Femur (tissue), 1 donor: ENCODE data around the gene EXOC4.
"Not testable (repeated sequence)": the region's sequence is repeated elsewhere in the genome, so short reads cannot be mapped to it uniquely, and the experiment has no call there.

ENCODE experiments used
- DNase-seq: peaks from one replicate; pipeline ENCODE4 v3.0.0-alpha.2; 2017

EXOC4 gene

DNA sequence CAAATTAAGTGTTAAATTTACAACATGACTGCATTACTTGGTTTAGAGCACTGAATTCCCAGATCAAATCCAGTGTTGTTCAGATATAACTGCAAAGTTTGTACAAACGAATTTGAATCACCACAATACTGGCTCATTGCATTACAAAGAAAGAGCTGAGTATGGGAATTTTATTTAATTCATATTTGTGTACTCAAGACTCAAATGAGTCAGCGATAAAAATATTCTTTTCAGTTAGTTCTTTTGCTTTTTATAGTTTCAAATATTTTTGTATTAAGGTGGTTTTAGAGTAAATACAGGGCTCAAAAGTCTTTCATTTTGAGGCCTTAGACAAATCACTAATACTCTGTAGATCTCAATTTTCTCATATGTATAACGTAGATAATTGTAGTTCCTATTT lies 805.6 kb downstream of the EXOC4 start:
- no peak for DNase-seq

DNA sequence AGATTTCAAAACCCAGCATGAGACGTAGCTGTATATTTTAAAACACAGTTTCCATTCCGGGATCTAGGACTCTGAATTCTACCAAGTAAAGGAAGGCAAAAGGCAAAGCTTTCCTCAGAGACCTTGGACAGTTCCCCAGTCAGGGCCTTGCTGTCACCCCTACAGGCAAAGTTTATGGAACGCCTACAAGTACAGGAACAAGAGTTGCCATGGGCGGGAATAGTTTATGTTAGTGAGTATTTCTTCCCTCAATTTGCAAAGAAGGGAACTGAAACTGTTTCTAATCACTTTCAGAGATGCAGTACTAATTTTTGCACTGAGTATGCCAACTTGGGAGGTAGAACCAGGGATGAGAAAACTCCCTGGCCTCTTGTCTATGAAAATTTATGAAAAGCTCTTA lies 806.1 kb downstream of the EXOC4 start:
- no peak for DNase-seq

DNA sequence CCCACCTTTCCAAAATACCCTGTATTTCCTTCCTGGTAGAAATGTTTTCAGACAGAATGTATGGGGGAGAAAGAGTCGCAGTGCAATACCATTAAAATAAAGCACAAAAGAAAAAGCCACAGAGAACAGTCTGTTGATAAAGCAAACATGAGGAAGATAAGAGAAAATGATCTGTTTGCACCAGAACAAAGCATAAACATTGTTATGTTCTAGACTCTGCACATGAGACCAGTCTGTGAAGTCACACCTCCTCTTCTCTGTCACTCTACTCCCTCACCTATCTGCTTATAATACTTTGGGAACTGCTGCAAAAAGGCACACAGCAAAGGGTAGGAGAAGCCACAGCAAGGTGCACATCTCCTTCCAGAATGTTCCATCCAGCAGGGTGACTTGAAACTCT lies 807.0 kb downstream of the EXOC4 start:
- DNase-seq, result no peak

DNA sequence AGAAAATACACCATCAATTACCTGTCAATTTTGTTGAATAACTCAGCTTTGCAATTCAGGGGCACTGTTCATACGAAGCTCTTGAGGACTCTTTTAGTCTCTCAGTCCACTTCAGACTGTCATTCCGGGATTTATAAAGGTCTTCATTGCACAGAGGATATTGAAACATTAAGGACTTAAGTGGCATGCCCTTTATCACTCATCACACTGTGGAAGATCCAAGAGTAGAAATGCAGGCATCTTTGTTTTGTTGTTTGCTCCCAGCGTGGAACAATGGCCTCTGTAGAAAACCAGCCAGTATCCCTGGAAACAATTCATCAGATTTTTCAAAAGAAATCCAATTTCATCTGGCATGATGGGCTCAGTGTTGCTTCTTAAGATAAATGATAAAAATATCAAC lies 808.0 kb downstream of the EXOC4 start:
- DNase-seq, result no peak

DNA sequence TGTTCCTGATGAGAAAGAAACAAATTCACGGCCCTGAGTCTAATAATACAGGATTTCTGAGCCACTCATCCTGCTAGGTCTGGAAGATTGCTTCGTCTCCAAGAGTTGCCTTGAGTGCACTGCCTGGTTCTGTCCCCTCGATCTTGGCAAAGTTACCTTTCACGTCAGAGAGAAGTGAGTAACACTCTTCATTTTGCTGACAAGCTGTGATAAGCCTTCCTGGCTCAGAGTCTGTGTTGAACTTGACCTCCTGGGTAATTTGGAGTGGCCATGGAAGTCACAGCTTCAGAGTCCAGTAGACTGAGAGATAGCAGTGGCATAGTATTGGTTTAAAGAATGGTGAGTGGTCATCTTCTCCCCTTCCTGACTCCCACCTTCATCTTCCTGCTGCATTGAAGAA lies 809.6 kb downstream of the EXOC4 start:
- DNase-seq, result no peak

DNA sequence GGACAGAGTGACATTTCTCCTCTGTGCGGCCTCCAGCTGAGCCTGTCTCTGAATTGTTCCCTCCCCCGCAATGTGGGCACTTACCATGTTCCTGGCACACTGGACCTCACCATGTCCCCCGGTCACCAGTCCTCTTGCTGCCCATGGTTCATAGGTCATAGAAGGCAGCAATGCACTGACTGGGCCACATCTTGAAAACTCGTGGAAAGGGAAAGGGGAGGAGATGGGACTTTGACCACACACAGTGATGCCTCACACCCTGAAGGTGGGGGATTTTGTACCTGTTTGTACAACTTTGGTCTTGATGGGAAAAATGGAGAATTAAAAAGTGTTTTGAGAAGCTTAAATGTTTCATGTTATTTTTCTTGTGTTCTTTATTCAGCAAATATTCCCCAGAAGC lies 812.5 kb downstream of the EXOC4 start:
- no peak for DNase-seq

DNA sequence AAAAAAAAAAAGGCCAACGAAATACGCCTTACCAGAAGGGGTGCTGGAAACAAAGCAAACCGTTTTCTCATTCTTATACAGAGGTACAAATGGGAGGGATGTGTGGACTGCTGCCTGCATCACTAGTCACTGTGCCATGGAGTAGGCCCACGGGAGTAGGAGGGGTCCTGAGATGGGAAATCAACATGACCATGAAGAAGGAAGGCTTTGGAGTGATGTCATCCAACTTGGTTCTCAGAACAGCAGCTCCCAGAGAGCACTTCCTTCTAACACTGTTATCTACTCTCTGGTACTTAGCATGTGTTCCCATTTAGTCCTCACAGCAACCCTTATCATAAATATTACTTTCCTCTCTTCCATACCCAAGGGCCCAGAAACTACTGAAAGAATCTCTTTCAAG lies 814.3 kb downstream of the EXOC4 start:
- DNase-seq, result no peak

DNA sequence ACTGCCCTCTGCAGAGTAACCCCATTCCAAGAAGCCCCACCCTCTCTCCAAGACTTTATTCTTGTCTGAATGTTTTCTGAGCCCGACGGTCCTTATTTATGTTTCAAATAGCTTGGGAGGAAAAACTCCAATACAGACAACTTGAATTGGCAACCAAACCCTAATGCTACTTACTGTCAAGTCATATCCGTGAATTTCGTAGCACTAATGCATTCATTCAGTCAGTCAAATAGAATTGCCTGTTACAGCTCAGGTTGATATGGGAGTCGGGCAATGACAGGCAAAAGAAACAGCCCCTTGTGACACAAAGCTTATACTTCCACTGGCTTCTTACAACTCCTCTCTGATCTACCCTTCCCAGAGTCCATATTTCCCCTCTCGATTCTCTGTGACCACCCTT lies 815.8 kb downstream of the EXOC4 start:
- DNase-seq, result no peak

DNA sequence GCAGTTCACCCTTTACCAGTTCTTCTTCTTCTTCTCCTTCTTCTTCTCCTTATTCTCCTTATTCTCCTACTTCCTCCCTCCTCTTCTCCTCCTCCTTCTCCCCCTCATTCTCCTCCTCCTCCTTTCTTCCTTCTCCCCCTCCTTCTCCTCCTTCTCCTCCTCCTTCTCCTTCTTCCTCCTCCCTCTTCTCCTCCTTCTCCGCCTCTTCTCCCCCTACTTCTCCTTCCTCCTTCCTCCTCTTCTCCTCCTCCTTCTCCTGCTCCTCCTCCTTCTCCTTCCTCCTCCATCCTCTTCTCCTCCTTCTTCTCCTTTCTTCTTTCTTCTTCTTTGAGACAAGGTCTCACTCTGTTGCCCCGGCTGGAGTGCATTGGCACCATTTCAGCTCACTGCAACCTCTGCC lies 816.3 kb downstream of the EXOC4 start:
- DNase-seq, result no peak

DNA sequence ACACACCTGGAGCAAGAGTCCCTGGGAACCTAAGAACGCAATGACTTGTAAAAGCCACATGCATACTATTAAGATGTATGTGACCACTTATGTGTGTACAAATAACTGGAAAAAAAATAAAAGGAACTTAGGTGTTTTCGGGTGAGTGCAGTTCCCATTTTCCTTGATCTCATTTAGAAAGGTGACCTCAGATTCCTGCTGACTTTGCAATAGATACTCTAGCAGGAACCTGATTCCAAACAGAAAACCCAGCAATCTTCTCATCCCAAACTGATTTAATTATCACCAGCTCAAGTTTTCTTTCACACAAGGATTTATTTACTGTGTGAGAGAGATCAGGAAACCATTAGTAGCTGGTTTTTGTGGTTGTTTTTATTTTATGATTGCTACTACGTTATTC lies 817.8 kb downstream of the EXOC4 start:
- no peak for DNase-seq

DNA sequence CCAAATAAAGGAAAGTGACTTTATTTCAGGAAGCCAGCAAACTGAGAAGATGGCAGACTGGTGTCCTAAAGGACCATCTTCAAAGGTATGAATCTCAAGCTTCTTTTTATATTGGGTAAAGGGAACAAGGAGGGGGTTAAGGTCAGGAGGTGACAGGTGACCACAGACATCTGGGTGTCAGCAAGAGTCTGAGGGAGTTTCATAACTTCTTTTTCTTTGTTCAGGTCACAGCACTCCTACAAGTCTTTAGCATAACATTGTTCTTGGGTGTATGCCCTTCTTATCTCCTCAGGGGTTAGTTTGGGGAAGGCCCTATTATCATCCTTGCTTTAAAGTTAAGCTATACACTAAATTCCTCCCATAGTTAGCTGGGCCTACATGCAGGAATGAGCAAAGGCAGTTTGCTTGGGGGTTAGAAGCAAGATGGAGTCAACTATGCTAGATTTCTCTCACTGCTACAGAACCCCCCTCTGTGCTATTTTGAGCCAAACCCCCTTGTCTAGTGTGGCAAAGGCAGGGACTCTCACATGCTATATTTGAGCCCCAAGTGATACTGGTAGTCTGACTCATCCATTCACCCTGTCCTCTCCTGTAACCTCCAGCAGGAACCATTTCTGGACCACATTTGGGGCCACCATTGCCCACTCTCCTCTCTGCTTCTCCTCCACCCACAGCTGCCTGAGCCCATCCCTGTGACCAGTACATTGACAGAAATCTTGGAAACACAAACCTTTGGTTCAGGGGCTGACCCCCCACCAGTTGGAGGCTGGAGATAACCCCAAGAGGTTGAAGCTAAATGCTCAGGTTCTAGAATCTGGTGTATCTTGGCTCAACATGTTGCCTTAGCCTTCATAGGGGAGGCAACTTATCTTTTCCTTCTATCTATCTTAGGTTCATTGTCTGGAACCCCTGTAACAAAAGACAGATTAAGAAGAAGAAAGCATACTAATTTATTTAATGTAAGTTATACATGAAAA lies 818.8 kb downstream of the EXOC4 start:
- no peak for DNase-seq

DNA sequence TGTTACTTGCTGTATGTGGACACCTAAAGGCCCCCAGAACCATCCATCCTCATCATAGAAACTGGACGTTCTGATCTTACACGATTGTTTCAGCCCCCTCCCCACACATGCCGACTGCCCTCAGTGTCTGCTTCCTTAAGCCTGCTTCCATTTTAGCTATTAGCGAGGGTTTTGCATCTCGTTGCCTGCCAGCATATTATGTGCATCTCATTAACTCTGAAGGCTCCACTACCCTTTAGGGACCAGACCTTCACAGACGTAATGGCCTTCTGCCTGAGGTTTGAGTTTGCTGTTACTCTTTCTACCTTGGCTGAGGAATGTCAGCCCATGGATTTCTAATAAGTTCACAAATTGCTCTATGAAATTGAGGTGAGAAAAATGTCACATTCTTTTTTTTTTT lies 820.4 kb downstream of the EXOC4 start:
- DNase-seq, result no peak

DNA sequence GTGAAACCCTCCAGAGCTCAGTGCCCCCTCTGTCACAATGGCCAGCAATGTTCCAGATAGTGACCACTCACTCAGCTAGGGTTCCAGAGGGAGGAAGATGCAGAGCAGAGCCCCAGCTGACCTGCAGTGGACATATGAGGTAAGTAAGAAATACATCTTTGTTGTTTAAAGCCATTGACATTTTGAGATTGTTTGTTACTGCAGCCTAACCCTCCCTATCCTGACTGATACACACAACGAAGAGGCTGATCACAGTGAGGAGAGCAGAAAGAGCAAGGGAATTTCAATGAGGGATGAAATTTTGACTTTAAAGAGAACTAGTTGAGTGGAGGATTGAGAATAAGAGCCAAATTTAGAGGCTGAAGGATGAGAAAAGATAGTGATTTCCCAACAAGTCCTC lies 822.9 kb downstream of the EXOC4 start:
- DNase-seq, result no peak

DNA sequence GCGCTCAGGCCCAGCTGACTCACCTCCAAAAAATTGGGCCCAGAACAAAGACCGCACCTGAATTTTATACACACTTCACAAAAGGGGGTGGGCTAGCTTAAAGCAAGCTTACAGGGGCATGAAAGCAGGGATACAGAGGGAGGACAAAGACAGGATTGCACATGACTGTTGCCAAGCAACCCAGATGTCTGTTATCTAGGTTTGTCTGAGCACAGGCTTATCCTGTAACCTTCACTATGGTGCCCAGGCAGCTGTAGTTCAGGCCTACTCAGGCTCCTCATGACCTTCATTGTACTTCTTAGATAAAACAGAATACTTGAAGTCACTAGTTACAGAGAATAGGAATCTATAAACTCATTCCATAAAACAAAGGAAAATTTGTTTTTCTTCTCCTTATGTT lies 824.7 kb downstream of the EXOC4 start:
- DNase-seq, result not testable (repeated sequence)

DNA sequence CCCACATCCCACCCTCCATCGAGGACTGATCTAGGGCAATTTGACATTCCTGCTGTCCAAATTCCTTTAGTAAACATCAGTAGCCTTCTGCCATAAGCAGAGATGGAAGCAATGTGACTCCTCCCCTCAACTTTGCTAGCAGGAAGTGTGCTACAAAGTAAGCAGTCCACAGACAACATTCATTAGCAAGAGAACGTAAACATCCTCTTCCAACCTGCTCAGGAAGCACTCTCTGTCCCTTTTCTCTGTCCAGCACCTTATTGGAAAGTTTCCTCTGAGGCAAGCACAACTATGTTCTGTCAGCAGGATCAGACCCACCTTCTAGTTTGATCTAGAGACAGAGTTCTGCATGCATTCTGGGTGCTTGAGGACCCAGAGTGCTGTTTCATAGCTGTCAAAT lies 826.1 kb downstream of the EXOC4 start:
- DNase-seq, result no peak

DNA sequence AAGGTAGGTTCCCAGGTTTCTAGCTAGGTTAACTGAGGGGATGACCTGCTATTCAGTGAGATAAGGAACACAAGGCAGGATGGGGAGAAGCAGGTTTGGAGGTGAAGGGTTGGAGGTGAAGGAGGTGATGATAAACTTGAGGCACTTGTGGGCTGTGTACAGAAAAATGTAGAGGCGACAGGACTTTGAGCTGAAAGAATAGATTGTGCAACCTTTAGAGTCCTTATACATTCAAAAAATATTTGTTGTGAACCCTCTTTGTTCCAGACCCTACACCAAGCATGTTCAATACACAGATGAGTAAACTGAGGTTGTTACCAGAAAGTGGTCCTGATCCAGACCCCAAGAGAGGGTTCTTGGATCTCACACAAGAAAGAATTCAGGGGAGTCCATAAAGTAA lies 828.8 kb downstream of the EXOC4 start:
- no peak for DNase-seq

DNA sequence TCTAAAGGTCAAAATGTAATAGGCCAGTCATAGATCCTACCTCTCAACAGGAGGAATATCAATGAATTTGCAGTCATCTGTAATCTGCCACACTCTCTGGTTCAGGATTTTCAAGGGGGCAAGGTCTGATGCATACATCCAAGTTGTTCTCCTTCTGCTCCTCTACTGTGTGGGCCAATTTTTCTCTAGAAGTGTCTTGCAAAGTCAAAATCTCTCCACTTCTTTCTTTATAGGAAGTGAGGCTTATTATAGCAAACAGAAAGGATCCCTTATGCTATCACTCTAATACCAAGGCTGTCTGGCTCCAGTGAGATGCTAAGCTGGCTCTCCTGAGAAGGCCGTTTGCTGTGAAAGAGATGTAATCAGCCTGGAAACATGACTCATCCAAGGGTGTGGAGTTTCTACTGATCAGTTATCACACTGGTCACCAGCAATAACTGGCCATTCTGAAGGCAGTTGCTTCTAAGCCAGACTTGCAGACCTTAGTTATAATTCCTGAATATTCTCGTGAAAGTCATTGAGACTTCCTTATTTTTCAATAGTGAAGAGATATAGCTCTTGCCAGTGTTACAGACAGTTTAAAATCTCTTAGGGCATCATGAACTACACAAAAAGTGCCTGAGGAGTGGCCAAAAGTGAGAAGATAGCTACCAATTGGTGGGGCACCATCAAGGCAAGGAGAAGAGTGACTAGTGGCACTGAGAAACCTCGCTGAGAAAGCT lies 831.0 kb downstream of the EXOC4 start:
- no peak for DNase-seq

DNA sequence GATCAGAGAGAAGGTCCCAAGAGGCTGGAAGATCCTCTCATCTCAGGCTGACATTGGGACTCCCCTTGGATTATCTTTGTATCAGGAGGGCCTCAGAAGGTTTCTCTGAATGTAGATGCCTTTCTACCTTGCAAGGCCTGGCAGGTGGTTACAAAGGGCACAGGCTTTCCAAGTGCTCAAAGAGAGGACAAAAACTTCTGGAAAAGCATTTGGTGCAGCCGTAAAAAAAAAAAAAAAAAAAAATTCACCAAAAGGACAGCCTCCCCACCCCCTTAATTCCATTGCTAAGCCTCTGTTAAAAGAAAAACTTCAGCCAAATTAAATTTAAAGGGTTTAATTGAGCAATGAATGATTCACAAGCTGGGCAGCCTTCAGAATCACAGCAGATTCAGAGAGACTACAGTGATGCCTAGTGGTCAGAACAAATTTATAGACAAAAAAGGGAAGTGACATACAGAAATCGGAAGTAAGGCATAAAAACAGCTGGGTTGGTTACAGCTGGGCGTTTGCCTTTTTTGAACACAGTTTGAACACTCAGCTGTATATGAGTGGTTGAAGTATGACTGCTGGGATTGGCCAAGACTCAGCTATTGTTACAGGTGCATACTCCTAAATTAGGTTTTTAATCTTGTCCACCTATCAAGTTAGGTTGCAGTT lies 831.7 kb downstream of the EXOC4 start:
- no peak for DNase-seq

DNA sequence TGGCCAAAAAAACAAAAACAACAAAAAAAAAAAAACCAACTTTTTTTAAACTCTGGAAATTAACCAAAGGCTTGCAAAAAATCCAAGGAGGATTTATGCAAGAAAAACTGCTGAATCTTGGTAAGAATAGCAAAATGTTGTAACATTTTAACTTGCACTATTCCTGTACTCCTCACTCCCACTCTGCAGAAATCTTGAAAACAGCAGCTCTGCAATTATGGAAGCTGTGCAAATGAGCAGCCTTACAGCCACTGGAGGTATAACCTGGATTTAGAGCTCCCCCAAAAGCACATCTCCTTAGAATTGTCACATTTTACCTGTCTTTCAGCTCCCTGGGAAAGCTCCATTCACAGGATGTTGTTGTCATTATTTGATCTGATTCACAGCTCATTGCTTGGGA lies 832.4 kb downstream of the EXOC4 start:
- no peak for DNase-seq

DNA sequence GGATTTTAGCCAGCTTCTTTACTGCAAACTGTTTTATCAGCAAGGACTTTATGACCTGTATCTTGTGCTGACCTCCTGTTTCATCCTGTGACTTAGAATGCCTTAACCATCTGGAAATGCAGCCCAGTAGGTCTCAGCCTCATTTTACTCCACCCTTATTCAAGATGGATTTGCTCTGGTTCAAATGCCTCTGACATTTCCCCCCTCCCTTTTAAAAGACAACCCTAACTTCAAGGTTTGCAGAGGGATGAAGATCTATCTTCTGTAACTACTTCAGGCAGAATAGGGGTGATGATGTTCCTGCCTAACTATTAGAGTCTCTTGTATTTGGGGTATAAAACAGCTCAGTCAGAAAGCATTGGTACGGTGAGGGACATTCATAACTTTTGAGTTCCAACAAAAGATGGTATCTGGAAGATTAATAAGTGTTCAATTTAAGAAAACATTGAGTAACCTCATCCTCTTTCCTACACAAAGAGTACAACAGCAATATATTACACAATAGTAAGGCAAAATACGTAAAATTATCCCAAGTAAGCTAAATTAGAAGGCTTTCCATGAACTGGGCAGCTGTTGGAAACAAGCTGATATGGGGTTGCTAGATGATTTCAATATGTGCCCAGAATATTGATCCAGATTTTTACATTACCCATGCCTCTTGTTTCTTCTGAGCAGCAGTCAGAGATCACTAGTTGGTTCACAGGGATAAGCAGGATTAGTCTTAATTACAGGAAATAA lies 834.3 kb downstream of the EXOC4 start:
- DNase-seq, result no peak

DNA sequence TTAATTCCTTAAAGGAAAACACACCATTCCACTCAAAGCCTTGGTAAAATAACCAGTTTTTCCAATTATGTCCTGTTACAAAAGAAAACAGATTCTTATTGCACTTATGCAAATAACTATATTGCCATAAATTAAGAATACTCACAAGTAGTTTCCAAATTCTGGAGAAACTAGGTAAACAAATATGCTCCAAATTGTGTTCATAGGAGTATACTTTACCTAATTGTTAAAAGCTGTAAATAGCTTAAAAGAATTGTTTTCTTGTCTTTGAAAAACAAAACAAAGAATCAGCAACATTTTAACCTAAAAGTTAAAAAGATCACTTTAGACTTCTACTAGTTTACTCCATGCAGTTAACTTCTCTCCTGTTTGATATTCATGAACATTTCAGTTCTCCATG lies 835.3 kb downstream of the EXOC4 start:
- no peak for DNase-seq

DNA sequence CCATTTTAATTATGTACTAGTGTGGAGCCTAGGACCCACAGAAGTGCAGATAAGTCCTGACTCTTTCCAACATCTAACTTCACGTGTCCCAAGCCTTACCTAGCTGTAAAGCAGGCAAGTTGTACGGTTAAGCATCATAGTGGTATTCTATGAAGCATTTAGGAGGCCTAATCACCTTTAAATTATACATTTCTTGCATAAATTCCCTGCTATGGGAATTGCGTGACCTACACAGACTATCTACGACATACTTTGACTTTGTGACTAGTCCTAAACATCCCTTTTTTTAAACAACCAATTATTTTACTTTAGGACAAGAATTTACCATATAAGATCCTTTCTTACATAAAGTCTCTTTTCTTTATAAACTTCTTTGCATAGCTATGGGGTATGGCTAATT lies 836.6 kb downstream of the EXOC4 start:
- no peak for DNase-seq

DNA sequence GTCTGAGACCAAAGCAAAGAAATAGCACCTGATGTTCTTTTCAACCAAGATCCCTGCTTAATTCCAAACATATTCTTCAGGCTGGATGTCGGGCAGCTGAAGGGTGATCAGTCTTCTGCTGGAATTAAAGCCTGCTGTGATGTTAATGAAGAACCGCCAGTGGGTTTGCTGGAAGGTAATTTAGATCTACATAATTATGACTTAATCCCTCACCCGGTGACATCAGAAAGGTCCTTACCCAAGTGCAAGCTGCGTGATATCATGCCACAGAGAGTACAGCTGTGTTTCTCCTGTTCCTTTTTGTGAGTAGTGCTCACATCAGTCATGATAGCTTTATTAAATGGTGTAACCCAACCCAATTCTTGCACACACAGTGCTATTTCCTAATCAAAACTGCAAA lies 845.2 kb downstream of the EXOC4 start:
- no peak for DNase-seq
